Sciatic nerve (tissue), 2 donors: ENCODE data around the gene APBA1. TPM values are rescaled to one million over a fixed set of nuclear protein-coding genes. Genes with fewer than 3 reads are reported as not detected.
"Not testable (repeated sequence)": the region's sequence is repeated elsewhere in the genome, so short reads cannot be mapped to it uniquely, and the experiment has no call there.

Experiments used
- ATAC-seq: fragments of 200-7000 bp; cut with Tn5 transposase; one replicate; pipeline ENCODE4 v1.9.1; 2020; ENCODE audit warnings: mild to moderate bottlenecking, moderate library complexity
- DNase-seq: peaks from one replicate; pipeline ENCODE4 v3.0.0-alpha.2; 2020; ENCODE audit warnings: low spot score
- intact Hi-C: fragments of 100-400 bp; cut with DNase I; formaldehyde crosslinking; loops from one replicate; pipeline ENCODE4 v1.14.2; 2022
- total RNA-seq: library from RNA; stranded (reverse); fragmentation: NEBNext Ultra II Directional; extraction: Animal tissue kit (Norgen Biotek cat#: 25700); gene quantifications from one replicate; pipeline ENCODE4 v1.2.1, GENCODE V29; 2021
- donor health status: DM: no; HTN: no; CAD: no.
- donor health status: DM: no; HTN: no; CAD: no.

APBA1 gene
- total RNA-seq, 1 donor from 2014 or later = 11.1 TPM

GRCh38 chr9:69617006-69617405, 55.2 kb downstream of the APBA1 start:
- DNase-seq = no peak
- intact Hi-C loops = no loop called here
- no peak for ATAC-seq

GRCh38 chr9:69615880-69616279, 56.3 kb downstream of the APBA1 start:
- intact Hi-C loops = no loop called here
- no peak for ATAC-seq
- DNase-seq = no peak

- intact Hi-C loops = no loop called here
- ATAC-seq (no peak), DNase-seq (no peak)
Measured at GRCh38 chr9:69611221-69611620, 61.0 kb downstream of the APBA1 start.

DNA sequence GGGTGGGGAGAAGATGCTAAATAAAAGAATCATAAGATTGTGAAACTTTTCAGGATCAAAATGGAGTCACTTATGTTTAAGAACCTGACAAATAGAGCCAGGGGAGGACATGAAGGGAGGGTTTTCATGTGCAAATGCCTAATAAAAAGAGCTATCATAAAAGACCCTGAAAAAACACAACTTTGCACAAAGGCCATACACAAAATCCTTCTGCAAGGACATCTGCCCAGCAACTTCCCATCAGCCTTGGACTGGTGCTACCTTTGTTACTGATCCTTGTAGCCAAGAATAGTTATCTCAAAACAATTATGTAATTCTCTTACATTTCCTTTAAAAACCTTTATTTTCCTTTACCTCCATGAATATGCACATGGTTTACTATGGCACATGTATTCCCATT, 63.0 kb downstream of the APBA1 start:
- intact Hi-C loops = no loop called here
- DNase-seq = no peak
- ATAC-seq = no peak

- intact Hi-C loops = no loop called here
Measured at GRCh38 chr9:69606089-69606488, 66.1 kb downstream of the APBA1 start.

DNA sequence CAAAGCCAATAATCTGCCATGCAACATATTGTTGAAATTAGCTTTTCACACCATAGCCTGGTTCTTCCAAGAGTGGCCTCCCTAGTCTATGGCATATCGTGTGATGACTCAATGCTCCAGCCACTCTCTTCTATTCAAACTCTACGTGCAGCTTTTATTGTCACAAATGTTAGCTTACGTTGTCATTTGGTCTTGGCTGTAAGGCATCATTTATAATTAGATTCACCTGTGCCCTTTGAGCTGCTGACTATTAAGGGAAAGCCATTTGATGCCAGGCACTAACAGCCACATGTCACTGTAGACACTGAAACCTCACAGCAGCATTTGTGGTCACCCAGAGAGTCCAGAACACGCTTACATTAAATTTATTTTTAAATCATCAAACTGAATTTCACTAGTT, 66.8 kb downstream of the APBA1 start:
- intact Hi-C loops = no loop called here
- DNase-seq (no peak), ATAC-seq (no peak)

More at GRCh38 chr9:69606089-69606488, 66.1 kb downstream of the APBA1 start:
- DNase-seq = no peak
- no peak for ATAC-seq

- ATAC-seq (no peak), DNase-seq (no peak)
- intact Hi-C loops = no loop called here
Measured at GRCh38 chr9:69604568-69605219, 67.5 kb downstream of the APBA1 start.

DNA sequence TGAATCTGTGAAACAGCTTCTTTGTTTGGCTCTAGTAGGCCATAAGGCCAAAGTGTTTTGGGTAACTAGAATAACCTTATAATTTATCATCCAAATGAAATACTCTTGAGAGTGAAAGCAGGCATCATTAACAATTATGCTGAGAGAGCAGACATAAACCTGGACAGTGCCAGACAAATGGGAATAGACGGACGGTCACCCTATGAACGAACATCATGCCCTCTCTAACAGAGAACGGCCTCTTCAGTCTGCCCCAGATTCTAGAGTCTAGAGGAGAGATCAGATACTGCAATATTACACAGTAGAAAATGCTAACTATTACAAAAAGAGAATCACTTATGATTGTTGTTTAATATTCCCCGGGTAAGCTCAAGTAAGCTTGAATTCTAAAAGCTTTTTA, 68.5 kb downstream of the APBA1 start:
- intact Hi-C loops = no loop called here
- ATAC-seq = no peak
- no peak for DNase-seq

DNA sequence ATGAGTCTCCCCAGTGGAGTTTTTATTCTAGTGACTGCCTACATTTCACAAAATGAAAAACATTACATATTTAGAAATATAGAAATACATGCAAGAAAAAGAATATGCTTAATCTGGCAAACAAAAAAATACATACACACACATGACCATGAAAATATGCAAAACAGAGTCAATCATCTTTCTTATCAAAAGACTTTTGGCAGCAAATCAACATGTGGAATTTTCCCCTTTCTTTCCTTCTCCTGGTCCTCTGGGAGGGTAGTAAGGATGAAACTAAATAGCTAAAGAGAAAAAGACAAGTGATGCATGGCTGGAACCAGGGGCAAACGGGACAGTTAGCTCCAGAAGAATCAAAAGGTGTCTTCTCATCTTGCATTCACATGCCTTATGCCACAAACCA, 69.4 kb downstream of the APBA1 start:
- DNase-seq (no peak), ATAC-seq (no peak)
- intact Hi-C loops = no loop called here

GRCh38 chr9:69601698-69602097, 70.5 kb downstream of the APBA1 start:
- no peak for ATAC-seq
- intact Hi-C loops = no loop called here
- DNase-seq = no peak

- intact Hi-C loops = no loop called here
- no peak for ATAC-seq
- DNase-seq = no peak
Measured at GRCh38 chr9:69600314-69601047, 71.7 kb downstream of the APBA1 start.

- intact Hi-C loops = no loop called here
- DNase-seq (no peak), ATAC-seq (no peak)
Measured at GRCh38 chr9:69599232-69599971, 72.8 kb downstream of the APBA1 start.

GRCh38 chr9:69596906-69597305, 75.3 kb downstream of the APBA1 start:
- ATAC-seq, intact Hi-C loops, DNase-seq: not testable (repeated sequence)

DNA sequence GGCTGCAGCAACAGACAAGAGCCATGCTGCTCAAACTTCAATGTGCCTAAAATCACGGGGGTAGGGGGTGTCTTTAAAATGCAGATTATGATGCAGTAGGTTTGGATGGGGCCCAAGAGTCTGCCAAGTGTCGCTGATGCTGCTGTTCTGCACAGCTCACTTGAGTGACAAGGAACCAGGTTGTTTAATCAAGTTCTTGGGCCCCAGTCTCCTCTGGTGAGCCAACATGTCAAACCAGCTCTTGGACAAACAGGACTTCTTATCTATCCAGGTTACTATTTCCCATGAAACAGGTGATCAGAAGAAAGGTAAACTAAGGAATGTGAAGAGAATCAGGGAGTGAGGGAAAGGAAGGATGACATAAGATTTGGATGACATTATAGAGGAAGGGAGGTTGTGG, 78.0 kb downstream of the APBA1 start:
- ATAC-seq (no peak), DNase-seq (no peak)
- intact Hi-C loops = no loop called here

DNA sequence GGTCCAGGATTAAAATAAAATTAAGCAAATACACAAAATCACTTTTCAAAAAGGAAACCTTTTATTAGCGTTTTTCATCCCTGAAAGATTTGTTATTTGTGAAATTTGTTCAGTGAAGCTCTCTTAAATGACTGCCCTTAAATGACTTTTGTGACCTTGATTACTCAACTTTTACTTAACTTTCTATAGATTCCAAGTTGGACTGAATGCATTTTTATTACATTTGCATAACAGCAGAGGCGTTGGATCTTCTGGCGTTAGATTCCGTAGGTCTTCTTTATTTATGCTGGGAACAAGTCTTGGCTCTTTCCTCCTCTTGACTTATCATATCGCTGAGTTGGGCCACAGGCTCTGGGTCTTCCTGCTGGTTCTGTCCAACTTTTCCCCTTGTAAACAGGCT, 78.4 kb downstream of the APBA1 start:
- ATAC-seq (no peak), DNase-seq (no peak)
- intact Hi-C loops = no loop called here

DNA sequence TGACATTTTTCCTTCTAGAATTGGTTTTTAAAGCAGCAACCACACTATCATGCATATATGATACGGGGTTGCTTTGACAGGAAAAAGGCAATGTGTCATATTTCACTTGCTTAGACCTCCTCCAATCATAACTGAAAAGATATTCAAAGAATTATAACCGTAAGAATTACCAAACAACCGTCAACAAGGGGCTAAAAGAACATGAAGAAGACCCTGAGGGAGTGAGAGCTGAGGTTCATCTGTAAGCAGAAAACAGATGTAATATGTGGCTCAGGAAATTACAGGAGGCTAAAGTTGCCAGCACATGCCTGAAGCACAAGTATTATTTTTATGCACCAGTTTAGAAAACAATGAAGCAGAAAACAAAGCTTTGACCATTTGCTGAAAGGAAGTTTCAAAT, 78.9 kb downstream of the APBA1 start:
- intact Hi-C loops = no loop called here
- DNase-seq (no peak), ATAC-seq (no peak)

DNA sequence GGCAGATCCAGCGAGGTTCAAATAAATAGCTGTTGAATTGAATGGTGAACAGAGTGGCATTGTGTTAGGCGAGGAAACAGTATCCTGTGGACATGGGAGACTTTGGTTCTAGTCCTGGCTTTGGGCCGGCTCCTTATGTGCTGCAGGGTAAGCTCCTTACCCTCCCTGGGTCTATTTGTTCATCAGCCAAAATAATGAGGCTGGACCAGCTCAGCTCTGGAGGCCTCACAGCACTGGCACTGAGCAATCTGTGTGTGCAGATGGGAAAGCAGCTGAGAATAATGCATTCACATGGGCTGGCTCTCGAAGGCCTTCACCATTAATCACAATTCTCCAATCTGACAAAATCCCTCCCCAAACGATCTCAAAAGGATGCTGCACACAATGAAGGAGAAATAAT, 81.9 kb downstream of the APBA1 start:
- intact Hi-C loops = no loop called here
- no peak for DNase-seq
- ATAC-seq = no peak

DNA sequence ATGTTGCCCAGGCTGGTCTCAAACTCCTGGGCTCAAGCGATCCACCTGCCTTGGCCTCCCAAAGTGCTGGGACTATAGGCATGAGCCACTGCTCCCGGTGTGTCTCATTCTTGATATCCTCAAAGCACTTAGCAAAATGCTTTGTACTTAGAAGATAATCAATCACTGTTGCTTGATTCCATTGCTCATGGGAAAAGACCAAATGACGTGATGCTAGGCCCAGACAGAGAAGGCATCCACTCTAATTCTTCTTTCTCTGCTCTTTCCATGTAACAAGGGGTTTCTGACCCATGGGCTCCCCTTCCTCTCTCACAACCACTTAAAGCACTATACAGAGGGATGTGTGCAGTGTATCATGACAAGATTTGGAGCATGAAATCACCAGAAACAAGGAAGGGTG, 83.0 kb downstream of the APBA1 start:
- intact Hi-C loops = no loop called here
- no peak for ATAC-seq
- no peak for DNase-seq

DNA sequence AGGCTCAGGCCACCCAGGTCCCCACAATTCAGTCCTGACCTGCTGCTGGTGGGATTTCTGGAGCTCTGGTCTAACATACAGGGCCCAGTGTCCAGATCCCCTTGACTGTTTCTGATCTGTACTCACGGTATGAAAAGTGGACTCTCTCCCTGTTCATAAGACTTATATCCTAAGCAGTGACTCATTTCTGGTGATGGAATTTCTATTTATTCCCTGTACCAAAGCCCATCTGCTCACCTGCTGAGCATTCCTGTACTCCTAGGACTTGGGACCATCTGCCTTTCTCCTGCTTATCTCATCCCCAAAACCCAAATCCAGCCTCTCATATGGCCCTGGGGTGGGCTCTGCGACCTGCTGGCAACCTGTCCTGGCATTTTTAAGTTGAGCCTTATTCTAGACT, 86.6 kb downstream of the APBA1 start:
- ATAC-seq (no peak), DNase-seq (no peak)
- intact Hi-C loops = no loop called here

GRCh38 chr9:69584759-69585158, 87.4 kb downstream of the APBA1 start:
- DNase-seq (no peak), ATAC-seq (no peak)
- intact Hi-C loops = no loop called here
